ENCODE measurements around the gene APMAP.

Gene APMAP

DNA sequence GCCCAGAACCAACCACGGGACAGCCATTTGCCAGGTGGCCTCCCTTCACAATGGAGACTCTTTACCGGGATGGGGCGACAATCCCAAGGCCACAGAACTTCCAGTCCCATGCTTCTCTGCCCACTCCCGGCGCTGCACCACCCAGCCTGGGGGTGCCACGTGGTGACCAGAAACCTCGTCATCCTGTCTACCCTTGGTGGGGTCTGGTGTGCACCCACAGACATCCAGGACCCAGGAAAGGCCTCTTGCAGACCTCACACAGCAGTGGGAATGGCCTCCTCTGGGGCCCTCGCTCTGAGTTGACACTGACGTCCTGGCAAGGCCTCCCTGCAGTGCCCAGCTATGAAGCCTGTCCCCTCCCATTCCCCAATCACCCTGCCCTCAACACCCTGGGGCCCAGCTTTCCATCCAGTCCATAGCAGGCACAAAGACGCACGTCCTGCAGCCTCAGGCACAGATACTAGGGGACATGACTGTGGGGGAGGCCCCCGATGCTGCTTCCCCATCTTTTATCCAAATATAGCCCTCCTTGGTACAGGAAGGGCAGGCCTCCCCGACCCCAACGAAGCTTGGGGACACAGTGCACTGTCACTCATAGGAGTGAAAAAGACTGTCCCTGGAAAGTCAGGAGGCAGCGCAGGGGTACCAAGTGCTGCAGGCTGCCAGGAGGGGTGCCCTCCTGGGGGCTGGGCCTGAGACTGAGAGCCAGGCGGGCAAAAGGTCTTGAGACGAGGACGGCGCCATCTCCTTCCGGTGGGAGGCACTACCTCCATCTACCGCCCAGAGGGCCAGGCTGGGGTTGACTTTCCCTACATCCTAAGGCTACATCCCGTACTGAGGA, 36.3 kb downstream of the APMAP start:
- TF ChIP-seq POLR2AphosphoS5 (IDR thresholded peaks at IDR 0.05; ENCODE audit: low read depth, low read length) (no peak), SIN3A (IDR thresholded peaks at IDR 0.05; ENCODE audit: borderline replicate concordance, insufficient read depth, low read length) (no peak), FOXP2 (optimal IDR thresholded peaks at IDR 0.05; ENCODE audit: borderline replicate concordance, extremely low read depth, extremely low read length, insufficient read depth) (no peak), TAF1 (IDR thresholded peaks at IDR 0.05; ENCODE audit: borderline replicate concordance, insufficient read depth, low read length) (no peak)
- TF ChIP-seq, protein P1, sequence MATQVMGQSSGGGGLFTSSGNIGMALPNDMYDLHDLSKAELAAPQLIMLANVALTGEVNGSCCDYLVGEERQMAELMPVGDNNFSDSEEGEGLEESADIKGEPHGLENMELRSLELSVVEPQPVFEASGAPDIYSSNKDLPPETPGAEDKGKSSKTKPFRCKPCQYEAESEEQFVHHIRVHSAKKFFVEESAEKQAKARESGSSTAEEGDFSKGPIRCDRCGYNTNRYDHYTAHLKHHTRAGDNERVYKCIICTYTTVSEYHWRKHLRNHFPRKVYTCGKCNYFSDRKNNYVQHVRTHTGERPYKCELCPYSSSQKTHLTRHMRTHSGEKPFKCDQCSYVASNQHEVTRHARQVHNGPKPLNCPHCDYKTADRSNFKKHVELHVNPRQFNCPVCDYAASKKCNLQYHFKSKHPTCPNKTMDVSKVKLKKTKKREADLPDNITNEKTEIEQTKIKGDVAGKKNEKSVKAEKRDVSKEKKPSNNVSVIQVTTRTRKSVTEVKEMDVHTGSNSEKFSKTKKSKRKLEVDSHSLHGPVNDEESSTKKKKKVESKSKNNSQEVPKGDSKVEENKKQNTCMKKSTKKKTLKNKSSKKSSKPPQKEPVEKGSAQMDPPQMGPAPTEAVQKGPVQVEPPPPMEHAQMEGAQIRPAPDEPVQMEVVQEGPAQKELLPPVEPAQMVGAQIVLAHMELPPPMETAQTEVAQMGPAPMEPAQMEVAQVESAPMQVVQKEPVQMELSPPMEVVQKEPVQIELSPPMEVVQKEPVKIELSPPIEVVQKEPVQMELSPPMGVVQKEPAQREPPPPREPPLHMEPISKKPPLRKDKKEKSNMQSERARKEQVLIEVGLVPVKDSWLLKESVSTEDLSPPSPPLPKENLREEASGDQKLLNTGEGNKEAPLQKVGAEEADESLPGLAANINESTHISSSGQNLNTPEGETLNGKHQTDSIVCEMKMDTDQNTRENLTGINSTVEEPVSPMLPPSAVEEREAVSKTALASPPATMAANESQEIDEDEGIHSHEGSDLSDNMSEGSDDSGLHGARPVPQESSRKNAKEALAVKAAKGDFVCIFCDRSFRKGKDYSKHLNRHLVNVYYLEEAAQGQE (IDR thresholded peaks at IDR 0.05; ENCODE audit: insufficient read depth in 1 of 2, low read depth in 2 of 2, low read length in 2 of 2): no peak

DNA sequence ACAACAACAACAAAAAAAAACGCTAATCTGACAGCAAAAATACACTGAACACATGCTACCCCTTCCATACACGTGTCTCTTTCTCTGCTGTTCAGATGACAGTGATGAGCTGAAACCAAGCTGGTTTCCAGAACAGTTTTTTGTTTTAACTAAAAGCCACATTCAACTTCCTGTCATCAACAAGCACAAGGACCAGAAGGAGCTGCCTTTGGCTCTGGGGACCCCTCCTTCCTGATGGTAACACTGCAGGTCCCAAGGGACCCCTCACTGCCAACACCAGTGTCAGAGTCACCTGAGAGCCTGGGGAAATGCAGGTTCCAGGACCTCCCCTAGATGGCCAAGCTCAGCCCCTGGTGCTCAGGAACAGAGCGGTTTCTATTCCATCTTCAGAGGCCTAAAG, 37.5 kb downstream of the APMAP start:
- TF ChIP-seq TAF1 (IDR thresholded peaks at IDR 0.05; ENCODE audit: borderline replicate concordance, insufficient read depth, low read length): no peak
- no peak for TF ChIP-seq FOXP2 (optimal IDR thresholded peaks at IDR 0.05; ENCODE audit: borderline replicate concordance, extremely low read depth, extremely low read length, insufficient read depth)
- TF ChIP-seq, protein P1 (IDR thresholded peaks at IDR 0.05; ENCODE audit: insufficient read depth in 1 of 2, low read depth in 2 of 2, low read length in 2 of 2): no peak
- no peak for TF ChIP-seq POLR2AphosphoS5 (IDR thresholded peaks at IDR 0.05; ENCODE audit: low read depth, low read length)
- TF ChIP-seq SIN3A (IDR thresholded peaks at IDR 0.05; ENCODE audit: borderline replicate concordance, insufficient read depth, low read length): no peak

DNA sequence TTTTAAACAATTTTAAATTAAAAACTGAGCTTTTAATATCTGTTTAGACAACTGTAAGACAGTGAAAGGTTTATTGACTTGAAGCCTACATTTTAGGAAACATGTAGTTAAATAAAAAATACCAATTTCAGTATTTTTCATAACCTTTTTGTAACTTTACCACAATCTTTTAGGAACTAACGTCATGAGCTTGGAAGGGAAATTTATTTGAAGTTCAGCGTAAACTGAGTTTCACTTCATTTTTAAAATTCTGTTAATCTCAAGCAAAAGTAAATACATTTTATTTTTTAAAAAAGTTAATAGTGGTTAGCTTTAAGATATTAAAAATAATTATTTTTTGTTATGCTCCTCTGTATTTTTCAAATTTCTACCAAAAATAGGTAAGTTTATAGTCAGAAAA, 38.0 kb downstream of the APMAP start:
- TF ChIP-seq TAF1 (IDR thresholded peaks at IDR 0.05; ENCODE audit: borderline replicate concordance, insufficient read depth, low read length) (no peak), SIN3A (IDR thresholded peaks at IDR 0.05; ENCODE audit: borderline replicate concordance, insufficient read depth, low read length) (no peak), POLR2AphosphoS5 (IDR thresholded peaks at IDR 0.05; ENCODE audit: low read depth, low read length) (no peak), FOXP2 (optimal IDR thresholded peaks at IDR 0.05; ENCODE audit: borderline replicate concordance, extremely low read depth, extremely low read length, insufficient read depth) (no peak)
- TF ChIP-seq, protein P1 (IDR thresholded peaks at IDR 0.05; ENCODE audit: insufficient read depth in 1 of 2, low read depth in 2 of 2, low read length in 2 of 2): no peak

DNA sequence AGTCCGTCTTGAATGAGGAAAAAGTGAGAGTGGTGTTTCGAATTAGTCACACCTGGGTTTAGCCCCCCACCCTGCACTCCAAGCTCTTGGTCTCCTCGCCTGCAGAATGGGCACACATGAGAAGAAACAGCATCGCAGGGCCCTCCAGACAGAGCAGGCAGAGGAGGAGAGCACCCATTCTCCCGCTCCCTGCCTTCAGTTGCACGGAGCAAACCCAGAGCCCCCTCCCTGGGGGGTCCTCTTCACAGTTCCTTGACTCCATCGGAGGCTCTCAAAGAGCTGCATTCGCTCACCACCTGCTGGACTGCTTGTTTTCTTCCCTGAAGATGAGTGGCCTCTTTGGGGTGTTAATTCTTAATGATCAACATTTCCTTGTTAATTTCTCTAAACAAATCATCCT, 38.4 kb downstream of the APMAP start:
- no peak for TF ChIP-seq POLR2AphosphoS5 (IDR thresholded peaks at IDR 0.05; ENCODE audit: low read depth, low read length)
- TF ChIP-seq SIN3A (IDR thresholded peaks at IDR 0.05; ENCODE audit: borderline replicate concordance, insufficient read depth, low read length): no peak
- TF ChIP-seq, protein P1 (IDR thresholded peaks at IDR 0.05; ENCODE audit: insufficient read depth in 1 of 2, low read depth in 2 of 2, low read length in 2 of 2): no peak
- TF ChIP-seq FOXP2 (optimal IDR thresholded peaks at IDR 0.05; ENCODE audit: borderline replicate concordance, extremely low read depth, extremely low read length, insufficient read depth): no peak
- TF ChIP-seq TAF1 (IDR thresholded peaks at IDR 0.05; ENCODE audit: borderline replicate concordance, insufficient read depth, low read length): no peak

All from PFSK-1 (cell line).